PC-3 (cell line): ENCODE results near the gene SLC2A13.

ENCODE experiments used
- CTCF ChIP-seq: fragments of 300-600 bp; sonication (generic); conservative IDR thresholded peaks from 2 replicates; pipeline ENCODE4 v1.5.1; 2017; ENCODE audit warnings: antibody characterized with exemption, low read depth, mild to moderate bottlenecking, low read length
- EZH2 ChIP-seq: fragments of 300-600 bp; sonication (generic); IDR thresholded peaks from one replicate; pipeline ENCODE4 v1.6.1; 2017; ENCODE audit warnings: antibody characterized with exemption, mild to moderate bottlenecking, low read length; ENCODE audit not compliant: unreplicated experiment

GRCh38 chr12:39931231-39931630 is 174.7 kb downstream of the SLC2A13 start:
- no peak for TF ChIP-seq CTCF
- TF ChIP-seq EZH2 = no peak
